ENCODE data around the gene REPIN1.
A peak's percentile ranks its signal among the peaks of the same experiment; 100 is the strongest.

REPIN1 gene

GRCh38 chr7:150408393-150409299 is 40.0 kb downstream of the REPIN1 start:
- peak; percentile 83 for DNase-seq

GRCh38 chr7:150409300-150410030 is 40.8 kb downstream of the REPIN1 start:
- no peak for DNase-seq

GRCh38 chr7:150410131-150410530 is 41.5 kb downstream of the REPIN1 start:
- no peak for DNase-seq

GRCh38 chr7:150410680-150411346 is 42.2 kb downstream of the REPIN1 start:
- no peak for DNase-seq

DNA sequence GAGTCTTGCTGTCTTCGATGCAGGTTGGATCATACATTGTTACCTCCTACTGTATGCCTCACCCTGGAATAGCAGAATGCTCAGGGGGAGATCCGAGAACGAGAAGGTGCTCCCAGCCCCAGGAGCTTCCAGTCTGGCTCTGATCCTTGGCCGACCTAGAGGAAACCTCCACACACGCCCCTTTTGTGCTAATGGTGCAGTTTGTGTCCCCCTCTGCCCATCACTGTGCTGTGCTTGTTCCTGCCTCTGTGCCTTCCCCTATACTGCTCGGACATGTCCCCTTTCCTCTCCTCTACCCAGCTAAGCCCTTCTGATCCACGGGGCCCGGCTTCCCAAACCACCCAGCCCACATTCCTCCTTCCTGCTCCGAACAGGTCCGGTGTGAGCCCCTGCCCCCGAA is 43.0 kb downstream of the REPIN1 start:
- no peak for DNase-seq

- DNase-seq, result no peak
These were observed 43.4 kb downstream of the REPIN1 start for GRCh38 chr7:150412016-150412415.

DNA sequence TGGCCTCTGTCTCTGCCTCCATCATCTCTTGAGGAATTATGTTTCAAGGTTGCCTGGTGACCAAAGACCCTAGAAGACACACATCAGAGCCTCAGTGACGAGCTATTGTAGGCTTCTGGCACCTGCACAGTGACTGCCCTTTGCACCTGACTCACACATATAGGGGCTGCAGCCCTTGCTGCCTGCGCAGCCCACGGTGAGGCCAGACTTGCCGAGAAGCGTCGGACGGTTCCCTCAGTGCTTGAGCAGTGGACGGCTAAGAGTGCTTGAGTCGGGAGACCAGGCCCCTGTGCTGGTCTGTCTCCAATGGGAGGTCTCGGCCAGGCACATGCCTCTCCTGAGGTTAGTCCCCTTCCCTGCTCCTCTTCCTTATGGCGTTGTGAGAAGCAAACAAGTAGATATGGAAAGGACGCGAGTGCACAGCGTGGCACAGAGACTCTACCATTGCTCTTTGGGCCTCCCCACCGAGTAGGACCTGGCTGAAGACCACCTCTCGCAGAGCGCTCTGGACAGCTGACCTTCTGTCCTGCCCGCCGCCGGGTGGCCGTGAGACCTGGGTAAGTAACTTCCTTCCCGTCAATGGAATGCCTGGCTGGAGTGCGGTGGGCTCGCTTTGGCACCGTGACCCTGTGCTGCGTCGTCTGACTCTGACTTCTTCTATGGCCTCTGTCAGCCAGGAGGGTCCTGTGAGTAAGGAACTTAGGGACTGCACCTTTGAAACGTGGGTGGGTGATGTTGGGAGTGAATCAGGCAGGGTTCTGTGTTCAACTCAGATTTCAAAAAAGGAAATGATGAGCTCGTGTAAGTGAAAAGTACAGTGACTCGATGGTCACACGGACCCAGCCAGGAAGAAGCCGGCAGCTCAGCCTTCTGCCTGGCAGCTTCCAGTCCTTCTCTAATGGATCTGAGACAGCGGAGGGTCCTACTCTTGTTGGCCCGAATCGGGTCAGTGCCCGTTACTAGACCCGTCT is 44.2 kb downstream of the REPIN1 start:
- no peak for DNase-seq

GRCh38 chr7:150413640-150414081 is 45.0 kb downstream of the REPIN1 start:
- no peak for DNase-seq

- DNase-seq, result no peak
These were observed 46.8 kb downstream of the REPIN1 start for GRCh38 chr7:150415161-150416153.

GRCh38 chr7:150417239-150417638 is 48.6 kb downstream of the REPIN1 start:
- DNase-seq, result no peak

DNA sequence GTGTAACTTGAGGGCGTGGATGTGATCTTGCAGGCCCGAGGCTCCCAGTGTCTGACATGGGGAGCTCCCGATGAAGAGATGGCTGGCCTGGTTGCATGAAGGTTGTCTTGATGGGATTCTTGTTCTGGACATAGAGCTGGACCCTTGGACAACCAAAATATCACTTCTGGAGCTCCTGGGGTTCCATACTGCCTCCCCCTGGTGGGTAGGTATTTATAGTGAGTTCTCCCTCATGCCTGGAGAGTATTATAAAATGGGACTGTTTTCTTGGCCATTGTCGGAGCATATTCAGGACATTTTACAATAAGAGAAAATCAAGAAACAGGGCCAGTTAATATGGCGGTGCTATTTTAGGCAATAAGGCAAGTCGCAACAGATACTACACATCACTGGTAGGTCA is 49.2 kb downstream of the REPIN1 start:
- DNase-seq, result no peak

DNA sequence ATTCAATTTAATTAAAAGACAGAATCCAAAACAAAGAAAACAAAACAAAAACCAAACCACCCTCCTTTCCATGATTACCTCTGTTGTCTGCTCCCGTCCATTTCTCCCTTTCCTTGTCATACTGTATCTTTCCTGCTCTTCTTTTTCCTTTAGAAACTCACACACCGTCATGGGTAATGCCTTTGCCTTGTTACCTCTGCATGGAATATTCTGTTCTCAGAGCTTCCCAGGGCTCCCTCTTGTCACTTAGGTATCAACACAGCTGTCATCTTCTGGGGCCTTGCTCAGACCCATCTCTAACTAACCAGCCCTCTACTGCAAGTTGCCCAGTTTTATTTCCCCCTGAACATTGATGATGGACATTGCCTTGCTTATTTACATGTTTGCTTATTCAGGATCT is 51.6 kb downstream of the REPIN1 start:
- no peak for DNase-seq

DNA sequence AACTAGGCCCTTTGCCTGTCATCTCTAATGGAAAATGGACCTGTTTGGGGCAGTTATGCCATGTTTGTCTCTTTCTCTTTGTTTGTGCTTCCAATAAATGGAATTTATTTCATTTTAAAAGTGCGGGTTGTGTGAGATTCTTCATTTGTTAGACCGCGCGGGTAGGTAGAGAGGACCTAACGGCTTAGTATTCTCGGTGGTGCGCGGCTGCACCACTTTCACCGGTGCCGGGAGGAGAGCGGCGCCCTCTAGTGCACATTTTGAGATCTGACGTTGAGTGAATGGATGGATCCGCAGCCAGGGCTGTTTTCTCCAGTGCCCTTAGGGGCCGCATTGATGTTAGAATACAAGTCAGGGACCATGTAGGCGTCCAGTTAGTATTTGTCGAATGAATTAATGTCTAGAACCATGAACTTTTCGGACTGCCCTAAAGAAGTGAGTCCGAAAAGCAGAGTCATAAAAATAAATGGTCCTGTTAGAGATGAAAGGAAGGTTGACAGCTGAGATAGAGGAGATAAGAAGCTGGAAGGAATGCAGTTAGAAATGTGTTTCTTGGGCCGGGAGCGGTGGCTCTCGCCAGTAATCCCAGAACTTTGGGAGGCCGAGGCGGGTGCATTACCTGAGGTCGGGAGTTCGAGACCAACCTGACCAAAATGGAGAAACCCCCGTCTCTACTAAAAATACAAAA is 52.5 kb downstream of the REPIN1 start:
- DNase-seq, result peak; percentile 82

DNA sequence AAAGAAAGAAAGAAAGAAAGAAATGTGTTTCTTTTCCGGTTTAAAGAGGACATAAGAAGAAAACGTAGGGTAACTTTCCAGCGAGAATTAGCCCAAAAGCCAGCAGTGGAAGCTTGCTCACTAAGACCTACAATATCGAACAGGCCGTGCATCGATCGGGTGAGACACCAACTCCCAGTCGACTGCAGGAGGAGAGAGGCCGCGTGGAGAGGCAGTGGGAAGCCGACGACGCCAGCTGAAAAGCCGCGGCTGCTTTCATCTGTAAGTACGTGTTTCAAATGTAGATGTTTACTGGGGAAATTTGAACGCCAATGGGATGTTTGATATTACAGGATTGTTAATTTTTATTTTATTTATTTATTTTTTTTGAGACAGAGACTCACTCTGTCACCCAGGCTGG is 53.2 kb downstream of the REPIN1 start:
- DNase-seq, result no peak
